ENCODE results near the gene KNL1. TPM values are rescaled to one million over a fixed set of nuclear protein-coding genes. Genes with fewer than 3 reads are reported as not detected.
"Not testable (repeated sequence)": the region's sequence is repeated elsewhere in the genome, so short reads cannot be mapped to it uniquely, and the experiment has no call there.

Gene KNL1
- total RNA-seq, 1 donor from 2014 or later: 1.5 TPM

DNA sequence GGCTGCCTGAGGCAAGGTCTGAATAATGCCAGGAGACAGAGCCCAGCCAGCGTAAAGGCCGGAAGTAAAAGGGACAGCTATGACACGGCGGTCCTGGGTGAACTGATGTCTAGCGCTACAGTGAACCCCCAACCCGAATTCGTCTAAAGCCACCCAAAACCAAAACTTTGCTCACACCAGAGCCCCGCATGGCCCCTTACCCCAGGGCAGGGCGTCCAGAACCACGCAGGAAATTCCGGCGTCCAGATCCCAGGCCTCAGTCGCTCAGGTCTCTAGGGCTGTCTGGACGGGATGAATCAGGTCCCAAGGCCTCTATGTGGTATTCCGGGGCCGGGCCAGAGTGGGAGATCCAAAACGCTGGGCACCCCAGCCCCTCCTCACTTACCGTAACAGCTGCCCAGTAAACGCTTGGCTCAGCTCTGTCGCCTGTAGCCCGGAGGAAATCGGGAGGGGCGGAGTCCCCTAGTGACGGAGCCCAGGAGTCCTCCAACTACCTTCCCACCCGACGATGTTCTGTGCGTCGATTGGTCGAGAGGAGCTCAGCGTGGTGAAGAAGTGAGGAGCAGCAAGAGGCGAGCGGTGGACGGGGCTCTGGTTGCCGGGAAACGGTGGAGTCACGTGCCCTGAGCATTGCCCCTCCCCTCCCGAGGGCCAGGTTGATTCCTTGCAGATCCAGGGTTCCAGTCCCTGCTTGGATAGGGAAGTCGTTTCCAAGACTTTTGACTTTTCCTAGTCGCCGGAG lies 29.3 kb upstream of the KNL1 start, which contains the start of gene CCDC32:
CCDC32 (minus strand) TSS at position 452 of the 742 bp plus-strand sequence. CDS start 2,027 bp downstream, outside the sequence.
- H3K27ac ChIP-seq: peak within 1 kb of the TSS; percentile 96
- H3K4me1 ChIP-seq: peaks cover 20% of the 10 kb centered on the region
- intact Hi-C loops (cut with DNase I): no loop called here
- TF ChIP-seq, protein P1, sequence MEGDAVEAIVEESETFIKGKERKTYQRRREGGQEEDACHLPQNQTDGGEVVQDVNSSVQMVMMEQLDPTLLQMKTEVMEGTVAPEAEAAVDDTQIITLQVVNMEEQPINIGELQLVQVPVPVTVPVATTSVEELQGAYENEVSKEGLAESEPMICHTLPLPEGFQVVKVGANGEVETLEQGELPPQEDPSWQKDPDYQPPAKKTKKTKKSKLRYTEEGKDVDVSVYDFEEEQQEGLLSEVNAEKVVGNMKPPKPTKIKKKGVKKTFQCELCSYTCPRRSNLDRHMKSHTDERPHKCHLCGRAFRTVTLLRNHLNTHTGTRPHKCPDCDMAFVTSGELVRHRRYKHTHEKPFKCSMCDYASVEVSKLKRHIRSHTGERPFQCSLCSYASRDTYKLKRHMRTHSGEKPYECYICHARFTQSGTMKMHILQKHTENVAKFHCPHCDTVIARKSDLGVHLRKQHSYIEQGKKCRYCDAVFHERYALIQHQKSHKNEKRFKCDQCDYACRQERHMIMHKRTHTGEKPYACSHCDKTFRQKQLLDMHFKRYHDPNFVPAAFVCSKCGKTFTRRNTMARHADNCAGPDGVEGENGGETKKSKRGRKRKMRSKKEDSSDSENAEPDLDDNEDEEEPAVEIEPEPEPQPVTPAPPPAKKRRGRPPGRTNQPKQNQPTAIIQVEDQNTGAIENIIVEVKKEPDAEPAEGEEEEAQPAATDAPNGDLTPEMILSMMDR (IDR thresholded peaks at IDR 0.05): no peak
- no peaks in the 10 kb centered on the region for H3K9me3 ChIP-seq
- ATAC-seq (peak; percentile 98 to 99), DNase-seq (peak; percentile 99)
- H3K36me3 ChIP-seq: peaks cover 10% of the 10 kb centered on the region
- H3K4me3 ChIP-seq: peak within 1 kb of the TSS; percentile 94
- no peaks in the 10 kb centered on the region for H3K27me3 ChIP-seq (ENCODE audit: low read depth)

DNA sequence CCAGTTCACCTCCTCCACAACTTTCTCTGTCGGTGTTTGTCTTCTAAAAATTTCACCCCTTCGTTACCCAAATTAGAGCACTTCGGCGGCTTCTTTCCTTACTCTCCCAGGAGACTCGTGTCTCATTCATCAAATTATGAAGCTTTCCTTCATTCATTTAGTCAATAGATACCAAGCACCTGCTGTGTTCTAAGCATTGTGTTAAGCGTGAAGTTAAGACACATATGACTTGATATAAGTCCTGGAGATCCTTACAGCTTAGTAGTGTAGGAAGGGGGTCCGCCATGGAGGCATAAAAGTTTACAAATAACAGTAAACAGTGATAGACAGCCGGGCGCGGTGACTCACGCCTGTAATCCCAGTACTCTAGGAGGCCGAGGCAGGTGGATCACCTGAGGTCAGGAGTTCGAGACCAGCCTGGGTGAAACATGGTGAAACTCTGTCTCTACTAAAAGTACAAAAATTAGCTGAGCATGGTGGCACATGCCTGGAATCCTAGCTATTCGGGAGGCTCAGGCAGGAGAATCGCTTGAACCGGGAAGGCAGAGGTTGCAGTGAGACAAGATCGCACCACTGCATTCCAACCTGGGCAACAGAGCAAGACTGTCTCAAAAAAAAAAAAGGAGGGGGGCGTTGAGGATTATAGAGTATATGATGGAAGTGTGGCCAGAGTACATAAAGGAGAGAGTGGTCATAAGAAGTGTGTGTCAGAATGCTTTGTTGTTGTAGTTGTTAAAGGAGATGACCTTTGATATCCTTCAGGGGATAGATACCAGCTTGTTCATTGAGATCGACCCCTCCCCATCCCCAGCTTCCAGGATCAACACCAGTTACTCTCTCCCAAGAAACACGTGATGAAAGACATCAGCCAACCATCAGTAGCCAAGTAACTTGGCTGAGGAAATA lies 28.5 kb upstream of the KNL1 start:
- H3K4me3 ChIP-seq: peak overlapping the region; percentile 94
- peaks cover 10% of the 10 kb centered on the region for H3K36me3 ChIP-seq
- intact Hi-C loops (cut with DNase I): no loop called here
- DNase-seq (no peak), ATAC-seq (no peak)
- no peaks in the 10 kb centered on the region for H3K27me3 ChIP-seq (ENCODE audit: low read depth)
- H3K27ac ChIP-seq: peak overlapping the region; percentile 96
- H3K4me1 ChIP-seq: peaks cover 29% of the 10 kb centered on the region
- H3K9me3 ChIP-seq: no peaks in the 10 kb centered on the region
- TF ChIP-seq, protein P1 (IDR thresholded peaks at IDR 0.05): no peak

GRCh38 chr15:40567111-40567510 lies 26.9 kb upstream of the KNL1 start:
- TF ChIP-seq, protein P1 (IDR thresholded peaks at IDR 0.05): no peak
- H3K27ac ChIP-seq: no peak overlapping the region
- intact Hi-C loops (cut with DNase I): no loop called here
- H3K4me3 ChIP-seq: no peak overlapping the region
- H3K36me3 ChIP-seq: peaks cover 15% of the 10 kb centered on the region
- H3K27me3 ChIP-seq (ENCODE audit: low read depth): no peaks in the 10 kb centered on the region
- DNase-seq (no peak), ATAC-seq (no peak)
- no peaks in the 10 kb centered on the region for H3K9me3 ChIP-seq
- H3K4me1 ChIP-seq: peaks cover 32% of the 10 kb centered on the region

GRCh38 chr15:40569129-40569953 lies 24.7 kb upstream of the KNL1 start, which contains the start of gene RPUSD2:
Gene RPUSD2, plus strand, starts transcription at chr15:40569299. Its CDS starts 39 bp downstream, at chr15:40569338.
- H3K9me3 ChIP-seq: no peaks in the 10 kb centered on the region
- H3K36me3 ChIP-seq: peaks cover 31% of the 10 kb centered on the region
- H3K27ac ChIP-seq: peak within 1 kb of the TSS; percentile 90
- H3K27me3 ChIP-seq (ENCODE audit: low read depth): no peaks in the 10 kb centered on the region
- TF ChIP-seq, protein P1 (IDR thresholded peaks at IDR 0.05): no peak
- ATAC-seq: peak; percentile 89 to 90
- peak within 1 kb of the TSS; percentile 99 for H3K4me3 ChIP-seq
- peaks cover 19% of the 10 kb centered on the region for H3K4me1 ChIP-seq
- intact Hi-C loops (cut with DNase I): no loop called here
- peak; percentile 94 for DNase-seq

- ATAC-seq (no peak), DNase-seq (no peak)
- H3K36me3 ChIP-seq: peaks cover 36% of the 10 kb centered on the region
- no peak overlapping the region for H3K4me3 ChIP-seq
- intact Hi-C loops (cut with DNase I): no loop called here
- H3K27me3 ChIP-seq (ENCODE audit: low read depth): no peaks in the 10 kb centered on the region
- H3K27ac ChIP-seq: no peak overlapping the region
- TF ChIP-seq, protein P1 (IDR thresholded peaks at IDR 0.05): no peak
- H3K9me3 ChIP-seq: no peaks in the 10 kb centered on the region
- H3K4me1 ChIP-seq: peaks cover 8% of the 10 kb centered on the region
Observed at GRCh38 chr15:40575113-40575512, 18.9 kb upstream of the KNL1 start.

GRCh38 chr15:40576914-40577313 lies 17.1 kb upstream of the KNL1 start:
- H3K36me3 ChIP-seq: peaks cover 29% of the 10 kb centered on the region
- H3K4me3 ChIP-seq; DNase-seq; H3K27me3 ChIP-seq (ENCODE audit: low read depth); H3K9me3 ChIP-seq; H3K4me1 ChIP-seq; ATAC-seq; H3K27ac ChIP-seq; intact Hi-C loops (cut with DNase I): not testable (repeated sequence)

Data from lower lobe of right lung (tissue), 2 donors.